Suprapubic skin (tissue), 4 donors: ENCODE results near the gene SWAP70.

ENCODE experiments used
- EP300 ChIP-seq: sonication (generic); formaldehyde crosslinking; IDR thresholded peaks from one replicate; pipeline ENCODE4 v1.6.1; 2017; ENCODE audit warnings: antibody characterized with exemption
- POLR2A ChIP-seq, 2 donors: fragments of 450-650 bp; IDR thresholded peaks; one replicate each; pipeline ENCODE4 v1.6.1; 2017; ENCODE audit warnings: antibody characterized with exemption in 2 of 2, mild to moderate bottlenecking in 2 of 2, moderate library complexity in 2 of 2
- POLR2AphosphoS5 ChIP-seq, 3 donors: sonication (generic); formaldehyde crosslinking; IDR thresholded peaks; one replicate each; pipeline ENCODE4 v1.6.1; 2017; ENCODE audit warnings: antibody characterized with exemption in 3 of 3
- TF ChIP-seq, protein P1 (sequence below), 2 donors: fragments of 200-600 bp in 1 of 2; fragments of 450-650 bp in 1 of 2; sonication (generic) in 1 of 2; IDR thresholded peaks; one replicate each; pipeline ENCODE4 v1.5.1; 2016 to 2019; ENCODE audit warnings: antibody characterized with exemption in 2 of 2, mild to moderate bottlenecking in 1 of 2, moderate library complexity in 1 of 2

DNA sequence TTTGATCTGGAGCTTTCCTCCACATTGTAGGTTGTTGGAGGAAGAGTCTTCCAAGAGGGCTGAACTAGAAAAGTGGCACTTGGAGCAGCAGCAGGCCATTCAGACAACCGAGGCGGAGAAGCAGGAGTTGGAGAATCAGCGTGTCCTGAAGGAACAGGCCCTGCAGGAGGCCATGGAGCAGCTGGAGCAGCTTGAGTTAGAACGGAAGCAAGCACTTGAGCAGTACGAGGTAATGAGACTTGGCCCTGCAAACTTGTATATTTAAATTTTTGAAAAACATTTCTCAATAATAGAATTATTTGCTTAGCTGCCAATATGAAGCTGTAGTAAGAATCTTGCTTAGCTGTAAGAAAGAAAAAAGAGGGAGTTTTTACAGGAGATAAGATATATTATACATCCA is 84.0 kb downstream of the SWAP70 start:
- TF ChIP-seq, protein P1, sequence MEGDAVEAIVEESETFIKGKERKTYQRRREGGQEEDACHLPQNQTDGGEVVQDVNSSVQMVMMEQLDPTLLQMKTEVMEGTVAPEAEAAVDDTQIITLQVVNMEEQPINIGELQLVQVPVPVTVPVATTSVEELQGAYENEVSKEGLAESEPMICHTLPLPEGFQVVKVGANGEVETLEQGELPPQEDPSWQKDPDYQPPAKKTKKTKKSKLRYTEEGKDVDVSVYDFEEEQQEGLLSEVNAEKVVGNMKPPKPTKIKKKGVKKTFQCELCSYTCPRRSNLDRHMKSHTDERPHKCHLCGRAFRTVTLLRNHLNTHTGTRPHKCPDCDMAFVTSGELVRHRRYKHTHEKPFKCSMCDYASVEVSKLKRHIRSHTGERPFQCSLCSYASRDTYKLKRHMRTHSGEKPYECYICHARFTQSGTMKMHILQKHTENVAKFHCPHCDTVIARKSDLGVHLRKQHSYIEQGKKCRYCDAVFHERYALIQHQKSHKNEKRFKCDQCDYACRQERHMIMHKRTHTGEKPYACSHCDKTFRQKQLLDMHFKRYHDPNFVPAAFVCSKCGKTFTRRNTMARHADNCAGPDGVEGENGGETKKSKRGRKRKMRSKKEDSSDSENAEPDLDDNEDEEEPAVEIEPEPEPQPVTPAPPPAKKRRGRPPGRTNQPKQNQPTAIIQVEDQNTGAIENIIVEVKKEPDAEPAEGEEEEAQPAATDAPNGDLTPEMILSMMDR (IDR thresholded peaks at IDR 0.05): no peak
- no peak for TF ChIP-seq EP300
- TF ChIP-seq POLR2A (IDR thresholded peaks at IDR 0.05): no peak
- no peak for TF ChIP-seq POLR2AphosphoS5 (IDR thresholded peaks at IDR 0.05)
